Activated T-cell treated with anti-CD3 and anti-CD28 coated beads for 48 hours (primary cell): ENCODE results near the gene OR2F1.

Source experiments
- DNase-seq: peaks from one replicate; pipeline ENCODE4 v3.0.0-alpha.2; 2020; ENCODE audit warnings: low read depth

Gene OR2F1

GRCh38 chr7:143954544-143954943 is at the start of gene OR2F1:
TSS of gene OR2F1 (plus strand) at chr7:143954844. CDS start at chr7:143959971, 5,127 bp downstream.
- DNase-seq: no peak

- no peak for DNase-seq
These were observed 49.1 kb upstream of the OR2F1 start for GRCh38 chr7:143905509-143905908.

- no peak for DNase-seq
These were observed 48.5 kb upstream of the OR2F1 start for GRCh38 chr7:143906151-143906550.

GRCh38 chr7:143906895-143907294 is 47.7 kb upstream of the OR2F1 start:
- no peak for DNase-seq

- DNase-seq: no peak
These were observed 46.5 kb upstream of the OR2F1 start for GRCh38 chr7:143908120-143908519.

- no peak for DNase-seq
These were observed 44.8 kb upstream of the OR2F1 start for GRCh38 chr7:143909863-143910262.

GRCh38 chr7:143910473-143911248 is 44.0 kb upstream of the OR2F1 start:
- no peak for DNase-seq

- no peak for DNase-seq
These were observed 40.6 kb upstream of the OR2F1 start for GRCh38 chr7:143913945-143914615.

GRCh38 chr7:143914938-143915652 is 39.5 kb upstream of the OR2F1 start:
- no peak for DNase-seq

- no peak for DNase-seq
These were observed 29.8 kb upstream of the OR2F1 start for GRCh38 chr7:143924851-143925250.

GRCh38 chr7:143929224-143929920 is 25.3 kb upstream of the OR2F1 start:
- no peak for DNase-seq

- DNase-seq: no peak
These were observed 22.9 kb upstream of the OR2F1 start for GRCh38 chr7:143931739-143932138.

- no peak for DNase-seq
These were observed 19.9 kb upstream of the OR2F1 start, which contains the start of gene OR2F2 for GRCh38 chr7:143934526-143935325. TSS of gene OR2F2 (plus strand) at chr7:143935233. CDS start at chr7:143935233, 0 bp downstream.

GRCh38 chr7:143936087-143937009 is 18.3 kb upstream of the OR2F1 start:
- DNase-seq: no peak

- DNase-seq: no peak
These were observed 16.0 kb upstream of the OR2F1 start for GRCh38 chr7:143938379-143939243.

- DNase-seq: no peak
These were observed 9.2 kb upstream of the OR2F1 start for GRCh38 chr7:143945423-143945822.

- DNase-seq: no peak
These were observed 7.5 kb upstream of the OR2F1 start for GRCh38 chr7:143947111-143947510.

GRCh38 chr7:143948733-143949132 is 5.9 kb upstream of the OR2F1 start:
- DNase-seq: no peak

GRCh38 chr7:143953421-143953820 is 1.2 kb upstream of the OR2F1 start:
- no peak for DNase-seq
